Fibroblast of lung (primary cell): Measurements from ENCODE around the gene GPHN.

Source experiments
- CTCF ChIP-seq, 2 donors: IDR thresholded peaks in 1 of 2; conservative IDR thresholded peaks in 1 of 2; 1 replicate in 1 of 2; 2 replicates in 1 of 2; pipeline ENCODE4 v1.5.1; 2011 to 2012; ENCODE audit warnings: low read length in 2 of 2, control low read depth in 1 of 2, inconsistent platforms in 1 of 2, low read depth in 1 of 2, mild to moderate bottlenecking in 1 of 2
- EZH2 ChIP-seq: IDR thresholded peaks from 2 replicates; pipeline ENCODE4 v1.5.1; 2012; ENCODE audit warnings: low read length, control low read depth, mild to moderate bottlenecking; ENCODE audit errors: missing control alignments

DNA sequence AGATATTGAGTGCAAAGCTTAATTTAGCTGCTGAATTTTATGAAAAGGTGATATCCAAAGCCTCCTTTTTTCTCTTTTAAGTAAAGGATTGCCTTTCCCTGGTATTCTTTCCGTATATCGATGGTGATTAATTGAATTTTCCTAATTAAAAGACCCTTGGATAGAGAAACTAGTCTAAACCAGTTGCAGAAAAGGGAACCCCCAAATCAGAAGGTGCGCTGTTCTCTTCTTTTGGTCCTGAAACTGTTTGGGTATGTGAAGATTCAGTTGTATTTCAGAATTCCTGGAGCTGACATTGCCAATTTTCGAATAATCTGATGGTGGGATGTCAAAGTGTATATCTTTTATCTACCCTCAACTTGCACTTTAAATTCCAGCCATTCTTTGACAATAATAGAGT, 1.9 kb downstream of the GPHN start:
- no peak for TF ChIP-seq CTCF (conservative IDR thresholded peaks at IDR 0.05 in 1 of 2, IDR thresholded peaks at IDR 0.05 in 1 of 2; ENCODE audit: low read depth in 1 of 2, low read length in 2 of 2)
- no peak for TF ChIP-seq EZH2
